ENCODE measurements around the gene CXADR.

The CXADR gene

DNA sequence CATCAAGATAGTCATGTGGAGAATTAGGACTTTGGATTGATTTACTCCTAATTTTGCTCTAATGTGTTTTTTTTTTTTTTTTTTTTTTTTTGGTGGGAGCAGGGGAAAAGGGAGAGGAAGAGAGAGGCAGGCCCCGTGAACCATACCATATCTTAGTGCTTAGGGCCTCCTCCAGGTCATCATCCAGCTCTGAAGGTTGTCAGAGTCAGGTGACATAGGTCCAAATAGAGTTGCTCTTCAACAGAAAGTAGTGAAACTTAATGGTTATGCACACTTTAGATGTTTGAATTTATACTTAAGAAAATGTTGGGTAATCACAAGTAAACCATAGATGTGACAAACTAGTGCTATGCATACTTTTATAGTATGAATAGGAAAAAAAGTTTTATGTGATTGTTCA is 32.2 kb downstream of the CXADR start:
- DNase-seq = no peak

DNA sequence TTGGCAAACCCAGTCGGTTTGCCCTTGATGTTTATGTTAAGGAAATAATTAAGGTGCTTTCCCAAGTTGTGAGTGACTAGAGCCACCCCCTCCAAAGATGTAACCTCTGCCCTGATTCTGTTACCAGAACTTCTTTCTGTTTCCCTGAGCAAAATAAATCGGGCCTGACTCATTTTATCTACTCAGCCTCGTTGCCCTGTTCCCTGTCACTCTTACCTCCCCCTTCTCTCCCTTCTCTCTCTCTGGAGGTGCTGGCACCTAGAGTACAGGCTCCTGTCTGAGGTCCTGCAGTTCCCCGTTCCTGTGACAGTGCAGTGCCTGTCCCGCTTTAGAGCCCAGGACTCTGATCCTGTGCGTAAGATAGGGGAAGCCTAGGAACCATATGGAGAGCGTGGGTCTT is 35.4 kb downstream of the CXADR start:
- DNase-seq = no peak

DNA sequence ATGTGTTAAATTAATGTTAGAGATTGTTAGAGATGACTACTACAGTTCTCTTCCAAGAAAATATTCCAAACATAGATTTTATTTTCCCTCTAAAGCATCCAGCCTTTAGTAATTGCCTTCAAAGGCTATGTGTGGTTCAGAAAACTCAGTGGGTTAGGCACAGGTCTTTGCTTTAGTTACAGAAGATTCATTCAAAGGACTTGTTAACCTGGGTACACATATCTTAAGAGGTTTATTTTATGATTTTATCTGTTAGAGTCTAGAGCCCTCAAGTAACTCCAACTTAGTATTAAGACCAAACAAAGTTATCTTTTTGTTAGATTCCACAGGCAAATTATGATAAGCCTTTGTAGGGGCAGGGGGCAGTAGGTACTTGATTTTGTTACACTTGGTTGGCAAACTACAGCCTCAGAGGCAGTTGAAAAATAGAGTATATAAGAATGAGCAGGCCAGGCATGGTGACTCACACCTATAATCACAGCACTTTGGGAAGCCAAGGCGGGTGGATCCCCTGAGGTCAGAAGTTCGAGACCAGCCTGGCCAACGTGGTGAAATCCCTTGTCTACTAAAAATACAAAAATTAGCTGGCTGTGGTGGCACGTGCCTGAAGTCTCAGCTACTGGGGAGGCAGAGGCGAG is 37.9 kb downstream of the CXADR start:
- DNase-seq = no peak

DNA sequence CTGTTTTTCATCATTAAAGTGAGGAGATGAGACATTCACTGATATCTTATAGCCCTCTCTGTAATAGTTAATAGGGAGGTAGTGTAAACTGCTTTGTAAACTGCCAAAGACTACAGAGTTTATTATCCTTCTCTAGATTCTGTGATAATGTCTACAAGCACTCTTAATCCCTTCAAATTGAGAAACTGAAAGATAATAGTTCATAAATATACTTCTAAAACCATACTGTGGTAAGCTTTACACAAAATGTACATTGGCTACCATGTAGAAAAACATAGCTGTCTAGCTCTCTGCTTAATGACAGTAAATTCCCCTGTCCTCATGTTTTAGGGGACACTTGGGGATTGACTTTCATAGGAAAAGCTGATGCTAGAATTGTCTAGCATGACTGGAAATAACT is 39.6 kb downstream of the CXADR start:
- no peak for DNase-seq

DNA sequence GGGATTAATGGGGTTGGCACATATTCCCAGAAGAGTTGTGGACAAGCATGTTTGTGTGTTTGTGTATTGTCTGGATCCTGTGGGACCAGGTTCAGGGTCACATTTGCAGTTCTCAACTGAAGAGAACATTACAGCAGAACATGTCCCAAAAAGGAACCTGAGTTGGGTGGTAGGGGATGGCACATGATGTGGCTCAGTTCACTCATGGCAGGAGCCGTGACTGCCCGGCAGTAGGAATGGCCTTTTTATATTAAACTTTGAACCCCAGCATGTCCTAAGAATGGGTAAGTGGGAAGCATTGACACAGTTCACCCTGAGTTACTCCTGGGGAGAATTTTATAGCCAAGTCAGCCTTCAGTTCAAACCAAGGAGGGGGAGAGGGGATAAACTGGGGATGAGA is 41.3 kb downstream of the CXADR start:
- no peak for DNase-seq

DNA sequence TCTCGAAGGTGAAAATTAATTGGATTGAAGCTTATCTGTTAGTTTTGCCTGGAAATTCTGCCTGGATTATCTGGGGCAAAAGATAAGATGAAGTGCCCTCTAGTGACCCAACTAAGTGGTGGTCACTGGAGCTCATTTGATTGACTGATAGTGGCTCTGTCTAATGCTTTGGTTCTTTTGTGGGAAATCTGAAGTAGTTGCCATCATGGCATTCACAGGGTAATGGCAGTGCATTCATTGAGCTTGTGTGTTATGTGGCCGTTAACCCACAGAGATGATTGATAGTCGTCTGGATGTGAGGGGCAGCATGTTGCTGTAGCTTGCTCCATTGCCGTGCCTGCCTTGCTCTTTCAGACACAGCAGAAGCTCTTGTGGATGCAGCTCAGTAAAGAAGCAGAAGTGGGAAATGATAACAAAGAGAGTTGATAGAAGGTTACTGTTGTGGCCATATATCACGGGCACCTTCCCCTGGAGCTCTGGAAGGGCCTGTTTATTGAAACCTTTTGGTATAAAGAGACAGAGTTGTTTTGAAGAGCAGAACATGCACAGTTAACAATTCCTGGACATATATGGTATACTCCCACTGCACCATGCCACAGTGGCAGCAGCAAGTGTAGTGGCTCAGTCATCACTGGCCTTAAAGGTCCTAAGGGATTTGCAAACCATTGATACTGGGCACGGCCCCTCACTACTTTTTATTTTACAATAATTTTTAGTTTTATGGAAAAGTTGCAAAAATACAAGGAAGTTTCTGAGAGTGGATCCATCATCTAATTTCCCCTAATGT is 42.0 kb downstream of the CXADR start:
- DNase-seq = peak; percentile 9

DNA sequence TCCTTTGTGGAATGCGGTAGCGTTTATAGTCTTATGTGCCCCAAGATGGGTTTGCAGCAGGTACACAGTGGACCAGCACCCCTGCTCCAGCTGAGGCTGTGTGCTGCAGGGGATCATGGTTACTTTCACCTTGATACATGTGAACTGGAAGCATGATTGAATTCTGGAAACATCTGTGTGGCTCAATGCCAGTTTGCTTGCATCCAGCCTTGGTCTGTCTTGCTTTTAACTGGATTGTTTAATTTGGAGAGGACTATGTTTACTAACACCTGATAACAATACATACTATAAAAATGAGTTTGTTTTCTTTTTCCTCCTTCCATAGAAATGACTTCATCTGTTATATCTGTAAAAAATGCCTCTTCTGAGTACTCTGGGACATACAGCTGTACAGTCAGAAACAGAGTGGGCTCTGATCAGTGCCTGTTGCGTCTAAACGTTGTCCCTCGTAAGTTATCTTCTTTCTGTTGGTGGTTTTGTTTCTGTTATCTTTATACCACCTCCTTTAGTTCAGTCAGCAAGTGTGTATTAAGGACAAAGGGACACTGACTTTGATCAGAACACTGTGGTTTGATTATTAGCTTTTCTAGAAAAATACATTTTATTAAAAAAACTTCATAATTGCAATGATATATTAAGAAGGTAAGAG is 47.7 kb downstream of the CXADR start:
- DNase-seq = no peak

DNA sequence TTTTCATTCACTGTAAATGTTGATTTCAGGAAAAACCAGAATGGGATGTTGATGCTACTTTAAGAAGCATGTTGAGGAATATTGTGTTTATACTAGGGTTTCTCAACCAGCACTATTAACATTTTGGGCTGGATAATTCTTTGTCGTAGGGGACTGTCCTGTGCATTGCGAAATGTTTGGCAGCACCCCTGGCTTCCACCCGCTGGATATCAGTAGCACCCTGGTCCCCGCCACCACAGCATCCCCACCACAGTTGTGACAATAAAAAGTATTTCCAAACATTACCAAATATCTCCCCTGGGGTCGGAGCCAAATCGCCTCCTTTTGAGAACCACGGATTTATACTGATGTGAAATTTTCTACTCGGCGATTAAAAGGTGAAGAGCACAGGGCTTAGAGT is 57.9 kb downstream of the CXADR start:
- DNase-seq = no peak

DNA sequence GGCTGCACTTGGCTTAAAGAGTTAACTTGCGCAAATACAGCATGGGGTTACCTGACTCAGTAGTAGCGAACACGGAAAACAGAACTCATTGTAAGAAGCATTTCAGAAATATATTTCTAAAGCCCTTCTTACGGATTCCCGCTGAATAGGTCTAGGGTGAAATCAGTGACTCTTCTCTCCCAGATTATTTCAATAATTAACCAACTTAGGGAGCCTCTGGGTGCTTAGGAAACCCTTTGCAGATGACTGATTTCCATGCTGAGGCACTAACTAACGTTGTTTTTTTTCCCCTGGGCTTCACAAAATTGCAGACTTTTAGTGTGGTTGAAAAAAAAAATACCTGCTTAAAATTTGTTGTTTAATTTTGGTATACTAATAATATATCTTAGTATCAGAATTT is 59.6 kb downstream of the CXADR start:
- DNase-seq = no peak

DNA sequence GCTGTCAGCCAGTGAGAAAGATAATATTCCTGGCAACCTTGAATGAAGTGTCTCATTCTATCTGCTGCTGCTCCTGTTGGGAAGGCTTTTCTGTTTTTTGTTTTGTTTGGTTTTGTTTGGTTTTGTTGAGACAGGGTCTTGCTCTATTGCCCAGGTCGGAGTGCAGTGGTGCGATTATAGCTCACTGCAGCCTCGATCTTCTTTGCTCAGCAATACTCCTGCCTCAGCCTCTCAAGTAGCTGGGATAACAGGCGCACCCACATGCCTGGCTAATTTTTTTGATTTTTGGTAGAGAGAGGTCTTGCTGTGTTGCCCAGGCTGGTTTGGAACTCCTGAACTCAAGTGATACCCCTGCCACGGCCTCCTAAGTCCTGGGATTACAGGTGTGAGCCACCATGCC is 62.2 kb downstream of the CXADR start:
- no peak for DNase-seq

DNA sequence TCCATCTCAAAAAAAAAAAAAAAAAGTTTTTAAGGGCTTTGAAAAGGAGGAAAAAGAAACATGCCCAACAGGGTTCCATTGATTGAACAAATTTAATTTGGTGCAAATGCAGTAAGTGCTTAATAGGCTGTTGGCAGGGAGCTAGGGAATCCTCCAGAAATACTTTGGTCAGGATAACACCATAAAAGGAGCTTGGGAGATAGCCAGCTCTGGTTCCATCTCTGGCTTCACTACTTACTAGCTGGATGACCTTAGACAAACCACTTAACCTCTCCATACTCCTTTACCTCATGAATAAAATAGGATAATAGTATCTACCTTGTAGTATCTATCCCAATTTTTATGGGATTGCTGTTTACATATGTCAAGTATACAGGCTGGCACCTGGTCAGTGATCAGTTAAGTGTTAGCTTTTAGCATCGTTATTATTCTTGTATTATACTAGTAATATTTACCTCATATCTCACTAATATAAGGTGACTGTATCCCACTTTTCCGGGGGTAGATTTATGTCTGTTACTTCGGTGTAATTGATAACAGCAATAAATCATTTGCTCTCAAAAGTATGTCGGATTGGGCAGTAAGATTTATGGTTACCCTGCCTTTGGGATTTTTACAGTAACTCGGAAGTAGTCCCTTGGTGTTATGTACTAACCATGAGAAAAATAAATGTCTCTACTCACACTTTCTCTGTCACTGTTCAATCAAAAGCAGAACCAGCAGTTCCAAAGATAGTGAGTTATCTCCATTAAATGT is 63.4 kb downstream of the CXADR start:
- DNase-seq = no peak

DNA sequence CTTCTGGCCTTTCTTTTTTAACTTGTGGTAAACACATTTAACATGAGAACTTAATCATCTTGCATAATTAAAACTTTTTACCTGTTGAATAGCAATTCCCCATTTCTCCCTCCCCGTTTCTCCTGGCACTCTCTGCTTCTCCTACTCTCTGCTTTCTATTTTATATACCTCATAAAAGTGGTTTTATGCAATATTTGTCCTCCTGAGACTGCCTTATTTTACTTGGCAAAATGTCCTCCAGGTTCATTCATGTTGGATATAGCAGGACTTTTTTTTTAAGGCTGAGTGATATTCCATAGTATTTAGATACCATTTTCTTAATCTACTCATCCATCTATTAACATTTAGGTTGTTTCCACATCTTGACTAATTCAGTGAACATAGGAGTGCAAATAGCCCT is 64.9 kb downstream of the CXADR start:
- no peak for DNase-seq

DNA sequence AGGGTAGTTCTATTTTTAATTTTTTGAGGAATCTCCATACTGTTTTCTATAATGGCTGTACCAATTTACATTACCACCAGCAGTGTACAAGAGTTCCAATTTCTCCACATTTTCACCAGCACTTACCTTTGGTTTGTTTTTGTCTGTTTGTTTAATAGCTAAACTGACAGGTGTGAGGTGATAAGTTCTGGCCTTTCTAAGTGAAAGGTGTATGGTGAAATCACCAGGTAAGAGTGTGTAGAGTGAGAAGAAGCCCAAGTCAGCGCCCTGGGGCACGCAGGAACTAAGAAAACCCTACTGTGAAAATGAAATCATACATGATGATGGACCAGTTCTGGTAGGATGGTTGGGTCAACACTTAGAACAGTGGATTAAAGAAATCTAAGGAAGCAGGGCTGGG is 65.3 kb downstream of the CXADR start:
- no peak for DNase-seq

DNA sequence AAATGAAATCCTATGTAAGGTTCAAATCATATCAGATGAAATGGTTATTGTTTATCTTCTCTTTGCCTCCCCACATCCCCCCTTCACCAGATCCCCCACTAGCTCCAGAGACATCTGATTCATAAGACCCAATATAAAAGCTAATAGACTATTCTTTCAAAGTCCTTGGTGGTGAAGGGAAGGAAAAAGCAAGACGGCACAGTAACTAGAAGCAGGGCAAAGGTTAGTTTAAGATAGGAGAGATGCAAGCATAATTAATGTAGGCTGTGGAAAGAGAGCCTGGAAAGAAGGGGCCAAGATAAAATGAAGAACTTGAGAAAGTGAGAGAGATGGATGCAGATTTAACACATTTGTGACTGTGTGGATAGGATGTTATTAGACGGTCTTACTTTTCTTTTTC is 66.0 kb downstream of the CXADR start:
- DNase-seq = no peak

DNA sequence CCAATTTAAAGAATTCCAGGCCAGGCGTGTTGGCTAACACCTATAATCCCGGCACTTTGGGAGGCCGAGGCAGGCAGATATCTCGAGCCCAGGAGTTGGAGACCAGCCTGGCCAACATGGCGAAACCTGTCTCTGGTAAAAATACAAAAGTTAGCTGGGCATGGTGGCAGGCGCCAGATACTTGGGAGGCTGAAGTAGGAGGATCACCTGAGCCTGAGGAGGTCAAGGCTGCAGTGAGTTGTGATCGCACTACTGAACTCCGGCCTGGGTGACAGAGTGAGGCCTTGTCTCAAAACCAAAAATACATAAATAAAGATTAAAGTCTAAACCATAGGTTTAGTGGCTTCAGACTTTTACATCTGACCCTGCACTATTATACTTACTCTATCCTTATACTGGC is 67.5 kb downstream of the CXADR start:
- no peak for DNase-seq

DNA sequence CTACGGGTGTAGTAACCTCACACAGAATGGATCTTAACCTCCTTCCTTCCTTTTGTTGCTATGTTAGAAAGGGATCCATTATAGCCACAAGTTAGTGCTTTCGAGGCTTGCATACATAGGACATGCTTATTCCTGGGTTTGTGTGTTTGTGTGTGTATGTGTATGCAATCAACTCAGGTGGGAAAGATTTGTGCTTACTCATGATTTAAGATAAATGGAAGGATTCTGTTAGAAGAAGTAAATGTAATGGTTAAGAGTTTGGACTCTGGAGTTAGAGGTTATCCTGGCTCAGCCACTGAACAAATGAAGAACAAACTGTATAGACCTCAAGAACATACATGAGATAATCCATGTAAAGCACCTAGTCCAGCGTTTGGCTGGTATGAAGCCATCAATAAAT is 71.1 kb downstream of the CXADR start:
- no peak for DNase-seq

DNA sequence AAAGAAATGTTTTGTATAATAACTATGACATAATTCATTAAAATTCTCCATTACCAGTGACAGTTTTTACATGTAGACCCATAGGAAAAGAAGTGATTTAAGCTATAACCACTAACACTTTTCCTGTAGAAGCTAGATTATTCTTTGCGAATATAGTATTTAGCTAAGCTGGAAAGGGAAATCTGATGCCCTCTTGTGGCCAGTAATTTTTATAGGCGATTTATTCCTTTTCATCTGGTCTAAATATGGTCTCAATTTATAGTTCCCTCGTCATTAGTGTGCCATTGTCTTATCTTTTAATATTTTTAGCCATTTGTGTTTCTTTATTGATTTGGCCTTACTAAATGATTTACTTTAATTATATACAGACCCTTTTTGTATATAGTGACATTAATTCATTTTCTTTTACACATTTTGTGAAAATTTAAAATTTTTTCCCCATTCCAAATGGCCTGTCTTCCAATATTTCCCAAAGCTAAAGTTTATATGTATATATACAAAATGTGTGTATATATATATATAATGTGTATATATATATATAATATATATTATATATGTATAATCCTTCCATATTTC is 73.1 kb downstream of the CXADR start:
- peak; percentile 52 for DNase-seq

DNA sequence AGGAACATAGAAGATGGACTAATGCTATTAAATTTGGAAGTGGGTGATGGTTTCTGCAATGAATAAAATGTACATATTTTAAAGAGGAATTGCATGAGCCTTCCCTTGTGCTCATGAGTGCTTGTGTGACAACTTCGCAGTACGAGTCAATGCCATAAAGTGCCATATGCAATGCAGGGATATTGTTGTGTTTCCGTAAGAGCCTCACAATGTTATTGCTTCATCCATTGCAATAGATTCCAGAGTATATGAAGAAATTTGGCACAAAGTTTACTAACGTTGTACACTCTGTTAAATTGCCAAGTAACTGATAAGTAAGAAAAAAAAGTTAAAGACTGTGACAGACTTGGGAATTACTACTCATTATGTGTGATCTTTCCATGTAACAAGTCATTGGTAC is 77.6 kb downstream of the CXADR start:
- DNase-seq = peak; percentile 24

DNA sequence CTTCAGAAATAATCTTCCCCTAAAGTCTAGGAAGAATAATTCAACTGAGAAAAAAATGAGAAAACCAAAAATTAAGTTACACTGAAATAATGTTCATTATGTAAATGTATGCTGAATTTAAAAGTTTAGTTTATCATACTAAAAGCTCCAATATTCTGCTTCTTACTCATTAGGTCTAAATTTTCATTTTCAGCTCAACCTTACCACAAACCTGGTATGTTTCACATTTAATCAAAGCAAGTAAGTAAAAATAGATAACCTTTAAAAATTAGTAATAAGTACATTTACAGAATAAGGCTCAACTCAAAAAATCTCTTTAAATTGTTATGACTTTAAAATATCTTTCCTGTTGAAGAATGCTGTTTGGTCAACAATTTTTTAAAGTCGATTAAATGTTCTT is 84.8 kb downstream of the CXADR start:
- DNase-seq = no peak

DNA sequence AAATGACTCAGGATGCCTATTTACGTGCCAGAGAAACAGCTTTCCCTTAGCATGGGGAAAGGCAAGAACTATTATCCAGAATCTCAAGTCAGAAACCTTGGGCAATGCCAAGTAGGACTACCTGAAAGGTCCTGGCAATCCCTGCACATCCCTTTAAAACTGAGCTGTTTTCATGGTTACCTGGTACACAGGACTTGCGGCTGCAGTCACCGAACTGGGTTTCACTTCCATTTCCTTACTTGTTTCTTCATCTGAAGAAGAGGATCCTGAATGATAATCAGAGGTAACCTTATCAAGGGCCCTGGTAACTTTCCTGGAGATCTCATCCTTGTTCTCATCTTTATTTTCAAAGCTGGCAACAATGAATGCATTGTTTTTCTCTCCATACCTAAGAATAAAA is 85.6 kb downstream of the CXADR start:
- DNase-seq = no peak

DNA sequence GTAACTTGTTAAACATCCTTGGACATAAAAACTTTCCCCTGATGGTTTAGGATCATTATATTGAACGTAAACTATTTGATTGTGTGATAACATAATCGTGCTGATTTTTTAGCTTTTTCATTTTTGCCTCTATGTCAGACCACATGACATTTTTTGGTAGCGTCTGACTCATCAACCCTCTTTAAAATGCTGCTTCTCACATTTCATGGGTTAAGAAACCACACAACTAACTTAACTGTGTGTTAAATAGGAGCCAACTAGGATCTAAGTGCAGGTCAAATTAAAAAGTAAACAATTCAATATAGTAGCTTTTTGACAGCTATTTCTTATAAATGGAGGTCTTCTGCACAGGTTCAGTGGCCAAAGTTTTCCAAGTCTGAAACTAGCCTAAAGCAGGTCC is 90.0 kb downstream of the CXADR start:
- peak; percentile 47 for DNase-seq

DNA sequence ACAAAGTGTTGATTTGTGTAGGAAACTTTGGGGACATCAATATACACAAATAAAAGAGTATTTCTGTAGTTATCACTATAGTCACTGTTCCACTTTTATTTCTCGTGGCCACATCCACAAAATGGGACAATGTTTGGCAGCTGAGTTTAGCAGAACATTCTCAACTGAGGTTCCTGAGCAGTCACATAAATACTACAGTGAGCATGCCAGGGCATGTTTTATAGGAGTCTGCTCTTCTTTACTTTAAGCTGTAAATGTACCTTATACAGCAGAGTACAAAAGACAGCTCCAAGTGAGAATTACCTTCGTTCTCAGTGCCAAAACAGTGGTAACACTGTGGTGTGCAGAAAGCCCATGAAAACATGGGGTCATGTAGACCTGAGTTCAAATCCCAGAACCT is 94.8 kb downstream of the CXADR start:
- no peak for DNase-seq

DNA sequence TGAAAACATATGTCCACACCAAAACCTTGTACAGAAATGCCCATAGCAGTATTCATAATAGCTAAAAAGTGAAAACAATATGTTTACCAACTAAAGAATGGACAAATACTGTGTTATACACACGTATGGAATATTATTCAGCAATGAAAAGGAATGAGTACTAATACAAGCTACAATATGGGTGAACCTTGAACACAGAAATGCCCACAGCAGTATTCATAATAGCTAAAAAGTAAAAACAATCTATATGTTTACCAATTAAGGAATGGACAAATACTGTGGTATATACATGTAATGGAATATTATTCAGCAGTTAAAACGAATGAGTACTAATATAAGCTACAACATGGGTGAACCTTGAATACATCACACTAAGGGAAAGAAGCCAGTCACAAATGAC is 96.8 kb downstream of the CXADR start:
- DNase-seq = no peak
